ENCODE results near the gene IL1R2. TPM values are rescaled to one million over a fixed set of nuclear protein-coding genes. Genes with fewer than 3 reads are reported as not detected.

Gene IL1R2
- polyA plus RNA-seq, 3 donors, result 0.28 to 1.1 (median 0.44) TPM

DNA sequence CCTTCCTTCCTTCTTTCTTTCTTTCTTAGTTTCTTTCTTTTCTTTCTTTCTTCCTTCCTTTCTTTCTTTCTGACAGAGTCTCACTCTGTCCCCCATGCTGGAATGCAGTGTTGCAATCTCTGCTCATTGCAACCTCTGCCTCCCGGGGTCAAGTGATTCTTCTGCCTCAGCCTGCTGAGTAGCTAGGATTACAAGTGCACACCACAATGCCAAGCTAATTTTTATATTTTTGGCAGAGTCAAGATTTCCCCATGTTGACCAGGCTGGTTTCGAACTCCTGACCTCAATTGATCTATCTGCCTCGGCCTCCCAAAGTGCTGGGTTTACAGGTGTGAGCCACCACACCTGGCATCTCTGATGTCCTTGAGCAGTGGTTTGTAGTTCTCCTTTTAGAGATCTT lies 48.5 kb downstream of the IL1R2 start:
- DNase-seq, result no peak

DNA sequence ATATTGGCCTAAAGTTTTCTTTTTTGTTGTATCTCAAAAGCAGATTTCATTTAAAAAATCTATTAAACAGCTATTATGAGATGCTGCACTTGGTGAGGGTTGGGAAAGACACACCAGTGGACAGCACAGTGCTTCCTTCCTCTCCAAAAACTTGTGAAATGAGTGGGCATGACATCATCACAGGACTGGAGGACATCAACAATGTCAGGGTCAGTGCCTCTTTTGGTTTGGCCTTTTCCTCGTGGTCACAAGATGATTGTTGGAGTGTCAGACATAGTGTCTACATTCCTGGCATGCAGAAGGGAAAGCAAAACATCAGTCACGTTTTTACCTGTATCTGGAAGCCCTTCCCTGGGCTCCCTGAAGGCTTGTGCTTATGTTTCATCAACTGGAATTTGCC lies 49.6 kb downstream of the IL1R2 start:
- DNase-seq, result no peak

DNA sequence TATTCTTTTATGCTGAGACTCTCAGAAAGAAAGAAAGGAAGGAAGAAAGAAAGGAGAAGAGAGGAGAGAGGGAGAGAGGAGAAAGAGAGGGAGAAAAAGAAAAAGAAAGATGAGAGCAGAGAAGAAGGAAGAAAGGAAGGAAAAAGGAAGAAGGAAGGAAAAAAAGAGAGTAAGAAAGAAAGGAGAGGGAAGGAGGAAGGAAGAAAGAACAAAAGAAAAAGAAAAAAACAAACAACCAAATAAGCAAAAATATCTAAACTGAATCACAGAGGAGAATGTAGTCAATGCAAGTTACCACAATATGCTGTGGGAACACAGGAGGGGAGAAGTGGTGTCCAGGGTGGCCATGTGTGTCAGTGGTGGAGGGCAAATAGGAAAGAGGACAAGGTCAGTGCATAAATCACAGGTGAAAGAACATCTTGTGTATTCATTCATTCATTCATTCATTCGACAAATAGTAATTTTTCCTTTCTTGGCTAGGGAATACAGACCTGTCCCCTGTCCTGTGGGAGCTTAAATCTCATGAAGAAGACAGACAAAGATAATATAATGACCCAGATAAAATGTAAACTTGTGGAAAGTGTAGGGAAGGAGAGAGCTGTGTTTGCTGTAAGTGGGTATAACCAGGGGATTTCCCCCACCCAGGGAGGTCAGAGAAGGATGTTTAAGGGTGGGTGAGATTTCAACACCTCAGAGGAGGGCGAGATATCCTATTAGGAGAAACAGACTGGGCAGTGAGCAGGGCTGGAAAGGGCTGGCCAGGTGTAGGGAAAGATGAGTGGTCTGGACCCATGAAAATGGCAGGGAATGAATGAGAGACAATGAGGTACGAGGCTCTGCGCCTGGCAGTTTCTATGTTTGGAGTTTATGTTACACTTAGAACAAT lies 50.7 kb downstream of the IL1R2 start:
- no peak for DNase-seq

DNA sequence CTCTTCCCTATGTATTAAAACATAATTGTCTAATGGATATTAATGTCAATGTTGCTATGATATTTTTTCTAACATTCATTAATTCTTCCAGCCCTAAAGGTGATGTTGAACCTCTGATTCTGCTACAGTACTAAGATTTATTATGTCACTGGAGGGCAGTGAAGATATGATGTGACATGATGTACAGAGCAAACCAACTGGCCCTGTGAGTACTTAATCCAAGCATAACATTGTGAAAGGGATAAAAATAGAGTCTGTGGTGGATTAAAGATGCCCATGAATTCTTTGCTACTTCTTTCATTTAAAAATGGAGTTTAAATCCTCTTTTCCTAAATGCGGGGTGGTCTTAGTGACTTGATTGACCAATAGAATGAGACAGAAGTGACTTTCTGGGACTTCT lies 51.8 kb downstream of the IL1R2 start:
- no peak for DNase-seq

DNA sequence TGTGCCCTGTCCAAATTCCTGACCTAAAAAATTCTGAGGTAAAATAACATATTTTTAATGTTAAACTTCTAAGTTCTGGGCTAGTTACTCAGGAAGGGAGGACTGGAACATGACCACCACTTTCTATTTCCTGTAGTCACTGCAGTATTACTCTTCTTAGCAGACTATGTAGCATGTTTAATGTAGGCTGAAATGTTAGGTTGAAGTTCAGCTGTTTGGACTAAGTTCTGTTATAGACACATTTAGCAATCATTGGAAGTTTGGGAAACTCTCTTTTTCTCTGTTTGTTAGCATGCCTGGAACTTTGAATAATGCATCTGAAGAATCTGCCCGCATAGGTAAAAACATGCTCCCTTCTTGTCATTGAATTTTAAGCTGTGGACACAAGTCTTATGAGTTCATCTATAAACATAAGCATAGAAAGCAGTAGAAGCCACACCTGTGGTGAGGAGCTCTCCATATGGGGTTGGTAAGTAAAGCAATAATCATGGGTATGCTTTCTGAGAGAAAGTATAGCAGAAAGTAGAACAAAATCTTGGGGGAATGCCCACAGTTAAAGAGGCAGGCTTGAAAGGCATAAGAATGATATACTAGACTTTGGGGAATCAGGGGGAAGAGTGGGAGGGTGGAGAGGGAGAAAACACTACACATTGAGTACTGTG lies 52.6 kb downstream of the IL1R2 start:
- no peak for DNase-seq

DNA sequence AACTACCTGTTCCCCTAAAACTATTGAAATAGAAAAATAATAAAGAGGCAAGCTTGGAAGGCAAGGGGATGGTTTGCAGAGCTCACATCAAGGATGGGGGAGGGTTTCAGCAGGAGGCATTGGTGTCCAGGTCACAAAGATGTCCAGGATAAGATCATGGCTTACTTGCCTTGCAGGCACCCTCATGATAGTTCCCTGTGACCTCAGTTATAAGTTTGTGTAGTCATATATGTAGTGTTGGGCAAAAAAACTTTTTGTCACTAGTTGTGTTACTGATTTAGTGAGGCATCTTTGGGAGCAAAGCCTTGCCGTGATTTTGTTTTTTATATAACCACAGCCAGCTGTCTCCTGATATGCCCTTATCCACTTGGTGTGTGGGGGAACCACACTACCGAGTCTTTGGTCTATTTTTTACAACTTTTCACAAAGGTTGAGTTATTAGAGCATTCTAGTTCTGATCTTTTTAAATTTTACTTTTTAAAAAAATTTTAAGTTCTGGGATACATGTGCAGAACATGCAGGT lies 53.3 kb downstream of the IL1R2 start:
- DNase-seq, result no peak

DNA sequence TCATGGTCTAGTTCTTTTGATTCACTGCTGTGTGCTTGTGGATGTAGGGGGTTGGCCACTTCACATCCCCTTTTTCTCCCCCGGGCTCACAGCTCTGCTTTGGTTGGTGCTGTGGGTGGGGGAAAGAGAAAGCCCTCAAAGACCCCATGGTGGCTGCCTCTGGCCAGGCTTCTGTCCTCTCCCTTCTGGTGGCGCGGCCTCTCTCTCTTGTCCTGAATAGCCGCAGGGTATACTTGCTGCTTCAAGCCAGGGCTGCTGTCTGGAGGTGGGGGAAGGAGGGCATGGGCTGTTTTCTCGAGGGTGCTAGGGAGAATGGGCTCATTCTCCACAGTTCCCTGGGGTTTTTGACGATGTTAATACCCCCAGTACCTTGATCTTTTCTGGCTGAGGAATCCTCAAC lies 53.9 kb downstream of the IL1R2 start:
- DNase-seq, result no peak

DNA sequence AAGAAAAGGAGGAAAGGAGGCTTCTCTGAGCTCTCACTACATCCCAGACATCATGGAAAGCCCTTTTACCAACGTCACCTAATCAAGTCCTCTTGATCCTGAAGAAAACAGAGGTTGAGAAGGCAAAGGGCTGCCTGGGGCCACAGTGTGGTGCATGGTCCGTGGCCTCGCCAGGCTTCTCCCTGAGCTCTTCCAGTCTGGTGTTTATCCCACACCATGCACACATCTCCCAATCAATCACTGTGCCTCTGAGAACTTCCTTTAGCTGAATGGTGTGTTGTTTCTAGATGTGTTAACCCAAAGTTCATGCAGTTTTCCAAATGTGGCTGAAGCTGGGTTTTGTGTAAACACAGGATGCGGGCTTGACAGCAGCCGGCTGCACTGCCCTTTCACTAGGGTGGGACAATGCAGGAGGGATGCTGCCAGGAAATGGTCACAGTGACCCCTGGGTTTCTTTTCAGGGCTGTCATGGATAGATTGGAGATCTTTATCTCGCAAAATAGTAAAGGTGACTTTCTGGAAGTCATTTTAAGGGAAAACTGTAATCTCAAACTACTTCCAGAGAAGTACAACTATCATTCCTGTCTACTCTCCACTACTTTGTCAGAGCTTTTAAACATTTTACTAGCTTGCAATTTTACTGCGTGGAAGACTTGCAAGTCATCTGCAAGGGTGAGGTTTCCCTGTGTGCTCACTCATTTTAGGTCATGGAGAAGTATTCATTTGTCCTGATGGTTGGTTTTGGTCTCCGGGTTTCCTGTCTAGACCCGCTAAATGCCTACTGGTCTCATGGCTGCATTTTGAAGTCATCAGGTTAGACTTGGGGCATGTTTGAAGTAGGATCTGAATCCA lies 54.6 kb downstream of the IL1R2 start:
- no peak for DNase-seq

DNA sequence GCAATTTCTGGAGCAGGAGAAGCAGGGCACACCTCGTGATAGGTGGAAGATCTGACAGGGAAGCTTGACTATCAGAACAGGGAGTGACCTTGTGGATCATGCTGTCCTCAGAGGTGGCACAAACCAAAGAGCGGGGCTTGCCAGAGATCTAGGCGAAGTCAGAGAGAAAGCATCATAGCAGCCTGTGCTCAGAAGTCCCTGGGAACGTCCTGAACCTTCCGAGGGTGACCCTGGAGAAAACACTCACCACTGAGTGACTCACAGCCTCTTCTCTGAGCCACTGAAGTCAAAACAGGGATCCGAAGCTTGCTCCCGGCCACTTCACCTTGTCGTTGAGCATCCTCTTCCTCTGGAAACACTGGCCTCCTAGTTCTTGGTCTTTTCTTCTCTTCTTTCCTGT lies 56.7 kb downstream of the IL1R2 start:
- no peak for DNase-seq

DNA sequence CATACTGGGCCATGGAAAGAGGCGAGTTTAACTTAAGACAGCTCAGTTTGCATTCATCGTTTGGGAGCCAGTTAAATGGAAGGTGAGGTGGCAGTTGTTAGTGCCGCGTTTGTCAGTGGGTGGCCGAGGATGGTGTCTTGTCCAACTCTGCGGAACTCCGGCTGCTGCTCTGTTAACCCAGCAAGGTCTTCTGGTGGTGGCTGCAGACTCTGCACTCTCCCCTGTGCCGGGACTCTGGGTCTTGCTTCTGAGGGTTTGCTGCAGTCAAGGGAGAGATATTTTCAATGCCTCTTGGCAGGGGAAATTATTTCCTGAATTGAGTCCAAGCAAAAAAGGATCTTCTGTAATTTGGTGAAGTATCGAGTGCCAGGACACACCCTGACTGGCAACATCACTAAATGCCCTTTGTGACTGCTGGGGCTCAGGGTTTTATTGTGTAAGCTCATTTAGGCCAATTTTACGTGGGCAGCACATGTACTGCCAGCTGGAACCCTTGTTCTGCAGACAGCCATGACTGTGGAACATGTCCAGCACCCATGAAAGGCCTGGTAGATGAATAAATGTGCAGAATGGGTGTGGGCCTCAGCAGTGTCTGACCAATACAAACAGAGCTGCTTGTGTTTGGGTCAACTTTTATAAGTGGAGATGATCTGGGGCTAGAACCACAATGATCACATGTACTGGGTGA lies 58.1 kb downstream of the IL1R2 start:
- DNase-seq, result no peak

DNA sequence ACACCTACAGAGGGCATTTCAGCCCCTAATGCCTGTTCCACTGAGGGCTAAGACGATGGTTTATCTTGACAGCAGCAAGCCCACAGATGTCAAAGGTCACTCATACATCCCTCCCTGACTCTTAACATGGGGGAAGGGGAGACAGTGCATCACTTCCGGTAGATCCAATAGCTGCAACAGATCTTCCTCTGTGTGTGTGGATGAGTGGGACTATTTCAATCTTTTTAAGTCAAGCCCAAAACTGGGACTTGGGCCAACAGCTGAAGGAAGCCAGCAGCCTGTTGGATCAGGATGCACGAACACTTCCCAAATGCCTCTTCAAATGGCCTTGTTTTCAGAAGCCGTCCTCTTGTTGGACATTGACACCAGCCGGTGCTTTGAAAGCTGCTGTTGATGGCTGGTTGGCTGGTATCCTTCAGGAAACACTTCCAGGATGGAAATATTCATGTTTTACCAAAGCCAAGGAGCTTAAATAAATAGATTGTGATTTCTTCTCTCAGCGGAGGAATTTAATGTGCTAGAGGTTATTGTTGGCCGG lies 59.2 kb downstream of the IL1R2 start:
- peak; percentile 78 for DNase-seq

DNA sequence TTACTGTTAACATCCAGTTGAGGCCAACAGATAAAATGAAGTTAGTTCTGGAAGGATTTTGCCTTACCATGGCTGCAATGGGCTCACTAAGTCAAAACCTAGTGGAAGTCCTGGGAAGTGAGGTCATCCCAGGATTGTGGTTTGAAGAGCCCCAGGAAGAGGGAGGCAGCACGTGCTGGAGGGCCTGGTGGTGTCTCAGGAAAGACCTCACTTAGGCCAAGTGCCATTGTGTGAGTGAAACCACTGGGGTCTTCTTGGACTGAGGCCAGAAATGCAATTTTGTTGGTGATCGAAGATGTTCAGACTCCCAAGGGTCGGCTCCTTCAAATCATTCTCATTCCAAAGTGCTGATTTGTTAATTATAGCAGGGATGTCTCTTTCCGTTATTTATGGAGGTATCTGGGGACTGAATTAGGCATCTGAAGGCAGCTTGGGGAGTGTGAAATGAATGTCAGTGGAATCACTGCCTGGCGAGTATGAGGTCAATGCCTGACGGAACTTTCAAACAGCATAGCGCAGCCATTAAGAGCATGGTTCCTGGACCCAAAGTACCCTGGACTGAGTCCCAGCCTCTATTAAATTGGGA lies 60.0 kb downstream of the IL1R2 start:
- DNase-seq, result no peak

DNA sequence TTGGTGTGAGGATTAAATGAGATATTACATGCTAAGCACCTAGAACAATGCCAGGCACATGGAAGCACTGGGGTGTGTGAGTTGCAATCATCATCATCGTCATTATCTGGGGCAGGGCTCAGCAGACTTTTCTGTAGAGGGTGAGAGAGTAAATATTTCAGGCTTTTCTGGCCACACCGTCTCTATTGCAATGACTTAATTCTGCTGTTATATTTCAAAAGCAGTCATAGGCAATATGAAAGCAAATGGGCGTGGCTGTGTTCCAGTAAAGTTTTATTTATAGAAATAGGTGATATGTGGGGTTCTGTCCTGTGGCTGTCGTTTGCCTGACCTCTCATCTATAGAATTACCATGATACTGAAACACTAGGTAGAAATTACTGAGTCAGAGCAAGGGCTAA lies 60.6 kb downstream of the IL1R2 start:
- DNase-seq, result no peak

DNA sequence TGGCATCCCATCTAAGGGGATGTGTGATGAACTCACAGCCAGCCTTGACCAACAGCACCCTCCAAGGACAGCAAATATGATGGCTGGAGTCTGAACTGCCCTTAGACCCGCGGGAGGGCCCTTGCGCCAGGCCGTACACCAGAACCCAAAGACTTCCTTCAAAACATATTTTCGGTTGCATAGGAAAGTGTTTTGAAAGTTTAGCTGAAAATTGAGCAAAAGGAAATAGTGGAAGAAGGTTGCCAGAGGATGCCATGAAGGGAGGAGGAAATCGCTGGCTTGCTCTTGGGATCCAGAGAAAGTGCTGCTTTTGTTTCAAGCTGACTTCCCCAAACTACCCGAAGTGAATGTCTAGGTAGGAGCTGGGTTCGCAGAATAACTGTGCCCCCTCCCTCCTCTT lies 61.3 kb downstream of the IL1R2 start:
- DNase-seq, result no peak

DNA sequence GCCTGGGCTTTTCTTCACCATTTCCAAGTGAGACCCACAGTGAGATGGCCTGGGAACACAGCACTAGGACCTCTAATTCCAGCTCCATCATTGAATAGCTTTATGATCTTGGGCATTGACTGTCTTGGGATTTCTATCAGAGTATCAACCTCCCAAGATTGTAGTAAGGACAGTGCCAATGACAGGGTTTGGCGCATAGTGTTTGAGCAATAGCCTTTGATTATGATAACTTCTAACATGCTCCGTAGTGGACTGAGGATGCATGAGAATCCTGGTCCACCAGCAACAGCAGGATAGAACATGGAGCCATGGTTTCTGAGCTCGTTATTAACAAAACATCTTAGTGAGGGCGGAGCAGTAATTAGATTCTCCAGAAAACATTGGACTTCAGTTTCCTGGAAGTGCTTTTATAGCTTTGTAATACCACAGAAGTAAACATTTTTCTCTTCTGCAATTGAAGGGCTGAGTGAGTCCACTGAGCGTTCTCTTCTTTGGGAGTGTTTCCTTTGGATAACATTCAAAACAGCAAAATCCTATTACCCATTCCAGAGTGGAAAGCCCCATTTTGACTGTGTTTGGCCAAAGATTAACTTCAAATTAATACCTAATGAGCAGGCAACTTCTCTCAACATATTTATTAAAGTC lies 63.7 kb downstream of the IL1R2 start:
- no peak for DNase-seq

DNA sequence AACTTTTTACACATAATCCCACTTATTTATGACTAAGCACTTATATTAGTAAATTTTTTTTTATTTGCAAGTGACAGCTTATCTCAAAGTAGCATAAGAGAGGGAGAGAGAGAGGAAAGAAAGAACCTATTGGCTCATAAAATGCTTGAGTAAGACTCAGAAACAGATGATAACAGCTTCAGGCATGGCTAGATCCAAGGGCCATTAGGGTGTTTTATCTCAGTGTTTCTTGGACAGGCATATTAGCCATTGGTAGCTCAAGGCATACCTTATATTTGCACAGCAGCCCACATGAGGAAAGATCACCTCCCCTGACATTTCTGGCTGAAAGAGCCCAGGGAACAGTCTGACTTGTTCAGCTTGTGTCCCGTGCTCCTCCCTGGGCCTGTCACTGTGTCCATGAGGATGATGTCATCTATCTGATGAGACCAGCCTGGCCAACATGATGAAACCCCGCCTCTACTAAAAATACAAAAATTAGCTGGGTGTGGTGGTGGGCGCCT lies 64.4 kb downstream of the IL1R2 start:
- no peak for DNase-seq

DNA sequence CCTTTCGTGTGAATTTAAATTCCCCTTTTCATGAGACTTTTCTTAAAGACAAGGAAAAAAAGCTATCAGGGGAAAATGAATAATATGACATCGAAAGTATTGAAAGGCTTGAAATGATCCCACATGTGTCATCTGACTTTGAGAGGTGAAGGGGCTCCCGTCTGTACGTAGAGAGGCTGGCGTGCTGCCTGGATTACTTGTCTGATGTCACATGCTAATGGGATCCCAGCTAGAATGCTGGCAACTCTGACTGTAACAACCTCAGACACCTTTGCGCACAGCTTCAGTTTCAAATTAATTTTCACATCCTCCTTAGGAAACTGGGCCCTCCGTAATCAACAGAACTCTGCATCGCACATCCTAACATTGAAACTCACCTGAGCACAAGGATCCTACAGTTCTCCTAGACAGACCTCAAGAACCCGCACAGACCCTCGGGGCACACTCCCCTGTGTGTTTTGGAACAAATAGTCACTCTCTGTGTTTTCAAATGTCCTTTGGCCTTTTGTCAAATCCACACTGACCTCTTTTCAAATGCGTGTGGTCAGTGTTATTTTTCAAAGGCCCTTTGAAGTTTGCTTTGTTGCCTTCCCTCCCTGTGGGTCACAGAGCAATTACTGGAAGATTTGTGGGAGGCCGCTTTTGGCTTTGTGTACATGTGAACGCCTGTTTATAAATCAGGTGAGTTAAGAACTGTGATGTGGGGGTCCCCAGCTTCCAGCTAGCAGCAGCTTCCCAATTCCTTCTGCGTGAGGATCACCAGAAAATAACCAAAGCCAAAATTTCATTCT lies 65.9 kb downstream of the IL1R2 start:
- peak; percentile 54 for DNase-seq

DNA sequence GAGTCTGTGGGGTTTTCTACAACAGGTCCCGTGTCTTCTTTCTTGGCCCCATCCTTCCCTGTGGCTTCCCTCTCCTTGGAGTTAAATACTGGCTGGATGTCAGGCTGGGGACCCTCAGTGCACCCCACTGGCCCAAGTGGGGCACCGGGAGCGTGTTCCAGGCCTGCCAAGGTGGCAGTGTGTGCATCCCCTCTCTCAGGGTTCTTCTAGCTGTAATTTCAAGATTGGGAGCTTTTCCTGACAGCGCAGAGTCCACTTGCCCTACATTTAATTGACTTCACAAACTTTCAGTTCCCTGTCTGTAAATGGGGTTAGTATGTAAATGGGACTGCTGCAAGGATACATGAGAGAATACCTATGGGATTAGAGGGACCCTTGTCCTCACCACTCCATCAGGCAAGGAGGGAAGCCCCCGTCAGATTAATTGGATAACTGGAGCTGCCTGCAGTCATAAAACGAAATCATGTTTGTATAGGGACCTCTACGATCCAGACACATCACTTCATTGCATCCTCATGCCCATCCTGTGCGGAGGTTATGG lies 66.6 kb downstream of the IL1R2 start:
- no peak for DNase-seq

DNA sequence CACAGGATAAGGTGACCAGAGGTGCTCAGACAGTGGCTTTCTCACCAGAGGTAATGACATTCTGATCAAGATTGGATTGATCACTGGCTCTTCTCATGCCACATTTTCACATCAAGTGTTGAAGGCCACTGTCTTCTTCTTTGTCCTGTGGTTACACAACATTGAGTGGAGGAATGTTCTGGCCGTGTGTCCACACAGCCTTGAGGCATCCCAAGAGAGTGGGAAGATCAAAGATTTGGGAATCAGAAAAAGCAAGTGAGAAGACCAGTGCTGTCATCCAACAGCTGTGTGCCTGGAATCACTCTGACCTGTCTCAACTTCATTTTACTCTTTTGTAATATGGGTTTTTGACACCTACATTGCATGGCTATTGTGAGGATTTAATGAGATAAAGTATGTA lies 67.4 kb downstream of the IL1R2 start:
- DNase-seq, result no peak
